SU-DHL-6 (cell line): ENCODE measurements around the gene GRM2.

Source experiments
- H2AFZ ChIP-seq: fragments of 200-600 bp; sonication (generic); 2 replicates; pipeline ENCODE4 v1.6.1; 2014; ENCODE audit warnings: low read depth, mild to moderate bottlenecking, moderate library complexity, mixed read lengths, antibody characterized with exemption, low read length; ENCODE audit not compliant: severe bottlenecking
- H3F3A ChIP-seq: fragments of 200-600 bp; shearing (Covaris generic); 2 replicates; pipeline ENCODE4 v1.6.0; 2016; ENCODE audit warnings: antibody characterized with exemption, mild to moderate bottlenecking; ENCODE audit not compliant: insufficient read depth
- H3K27ac ChIP-seq: fragments of 200-600 bp; sonication (generic); 2 replicates; pipeline ENCODE4 v1.5.1; 2016; ENCODE audit warnings: low read depth, mild to moderate bottlenecking, low read length, moderate library complexity, mixed read lengths
- H3K27me3 ChIP-seq: fragments of 200-600 bp; sonication (generic), shearing (Covaris generic); 2 replicates; pipeline ENCODE4 v1.6.0; 2014; ENCODE audit warnings: mild to moderate bottlenecking, low read length
- H3K36me3 ChIP-seq: fragments of 200-600 bp; sonication (generic); 2 replicates; pipeline ENCODE4 v1.6.1; 2014; ENCODE audit warnings: mild to moderate bottlenecking, low read length, mixed read lengths
- H3K4me2 ChIP-seq: fragments of 300-600, 200-600 bp; shearing (Covaris generic), sonication (generic); 2 replicates; pipeline ENCODE4 v1.6.0; 2014; ENCODE audit warnings: low read length, low read depth, mild to moderate bottlenecking; ENCODE audit not compliant: poor library complexity, severe bottlenecking
- H3K4me3 ChIP-seq: fragments of 200-600 bp; sonication (generic); 2 replicates; pipeline ENCODE4 v1.5.1; 2014; ENCODE audit warnings: antibody characterized with exemption, low read length, mild to moderate bottlenecking, mixed read lengths; ENCODE audit not compliant: insufficient read depth, poor library complexity, severe bottlenecking
- H3K79me2 ChIP-seq: fragments of 200-600 bp; sonication (generic); 2 replicates; pipeline ENCODE4 v1.6.1; 2014; ENCODE audit warnings: mild to moderate bottlenecking, low read length, moderate library complexity; ENCODE audit not compliant: insufficient read depth
- H3K9ac ChIP-seq: fragments of 200-600 bp; sonication (generic); 2 replicates; pipeline ENCODE4 v1.7.0; 2014; ENCODE audit warnings: mild to moderate bottlenecking, low read length
- H3K9me2 ChIP-seq: fragments of 200-600 bp; sonication (generic); replicated peaks from 2 replicates; pipeline ENCODE4 v1.6.1; 2014; ENCODE audit warnings: low read length; ENCODE audit not compliant: insufficient read depth
- H3K9me3 ChIP-seq: fragments of 200-600 bp; sonication (generic); 2 replicates; pipeline ENCODE4 v1.6.1; 2014; ENCODE audit warnings: low read length, mixed read lengths; ENCODE audit not compliant: insufficient read depth
- H4K20me1 ChIP-seq: fragments of 200-600 bp; sonication (generic); 2 replicates; pipeline ENCODE4 v1.6.1; 2014; ENCODE audit warnings: low read depth, mild to moderate bottlenecking, antibody characterized with exemption, low read length, moderate library complexity, mixed read lengths
- CTCF ChIP-seq: fragments of 200-600 bp; sonication (generic); IDR thresholded peaks from one replicate; pipeline ENCODE4 v1.5.1; 2017; ENCODE audit warnings: antibody characterized with exemption, mild to moderate bottlenecking, low read length, moderate library complexity; ENCODE audit not compliant: insufficient read depth, poor library complexity, severe bottlenecking
- EZH2phosphoT487 ChIP-seq: fragments of 200-600 bp; sonication (generic), shearing (Covaris generic); conservative IDR thresholded peaks from 2 replicates; pipeline ENCODE4 v1.6.1; 2018; ENCODE audit warnings: mild to moderate bottlenecking, antibody characterized with exemption, low read length, moderate library complexity, mixed read lengths

Gene GRM2

DNA sequence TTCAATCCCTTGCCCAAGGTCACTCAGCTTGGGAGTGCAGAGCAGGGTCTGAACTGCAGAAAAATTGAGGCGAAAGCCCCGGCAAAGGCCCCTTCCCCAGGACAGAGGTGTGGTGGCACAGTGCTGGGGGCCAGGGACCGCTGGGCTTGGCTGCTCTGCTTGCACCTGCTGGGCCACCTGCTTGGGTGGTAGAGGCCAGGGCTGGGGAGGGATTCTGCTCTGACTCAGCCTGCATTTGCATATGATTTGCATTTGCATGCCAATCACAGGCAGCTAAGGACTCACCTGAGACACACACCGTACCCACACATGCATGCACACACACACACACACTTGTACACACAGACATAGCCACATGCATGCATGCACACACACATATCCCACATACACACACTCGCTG is 9.9 kb downstream of the GRM2 start:
- TF ChIP-seq CTCF (no peak), EZH2phosphoT487 (no peak)
- H3K9me2 ChIP-seq: no peaks in the 10 kb centered on the region
- no peak overlapping the region for H3K4me2 ChIP-seq
- no peak overlapping the region for H2AFZ ChIP-seq
- H3K27ac ChIP-seq: no peak overlapping the region
- H3K9ac ChIP-seq: no peak overlapping the region
- H3K79me2 ChIP-seq: no peaks in the 10 kb centered on the region
- H3K4me3 ChIP-seq: no peak overlapping the region
- H3F3A ChIP-seq: no peaks in the 10 kb centered on the region
- no peaks in the 10 kb centered on the region for H3K36me3 ChIP-seq
- H3K9me3 ChIP-seq: no peaks in the 10 kb centered on the region
- H3K27me3 ChIP-seq: no peaks in the 10 kb centered on the region
- H4K20me1 ChIP-seq: no peaks in the 10 kb centered on the region

DNA sequence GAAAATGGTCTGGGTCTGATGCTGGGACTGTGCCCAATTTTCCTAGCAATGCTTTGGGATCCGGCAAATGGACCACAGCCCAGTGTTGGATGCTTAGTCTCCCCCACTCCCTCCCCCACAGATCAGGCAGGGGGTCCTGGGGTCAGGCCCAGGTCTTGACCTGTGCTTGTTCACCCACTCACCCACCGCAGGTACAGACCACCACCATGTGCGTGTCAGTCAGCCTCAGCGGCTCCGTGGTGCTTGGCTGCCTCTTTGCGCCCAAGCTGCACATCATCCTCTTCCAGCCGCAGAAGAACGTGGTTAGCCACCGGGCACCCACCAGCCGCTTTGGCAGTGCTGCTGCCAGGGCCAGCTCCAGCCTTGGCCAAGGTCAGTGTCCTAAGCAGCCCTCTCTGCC is 10.6 kb downstream of the GRM2 start:
- no peak for TF ChIP-seq CTCF
- no peak for TF ChIP-seq EZH2phosphoT487
- H3K79me2 ChIP-seq: no peaks in the 10 kb centered on the region

GRCh38 chr3:51717947-51718346 is 11.1 kb downstream of the GRM2 start:
- no peaks in the 10 kb centered on the region for H4K20me1 ChIP-seq
- no peak overlapping the region for H3K4me2 ChIP-seq
- no peaks in the 10 kb centered on the region for H3K79me2 ChIP-seq
- no peak overlapping the region for H2AFZ ChIP-seq
- no peaks in the 10 kb centered on the region for H3K27me3 ChIP-seq
- H3K4me3 ChIP-seq: no peak overlapping the region
- no peaks in the 10 kb centered on the region for H3K36me3 ChIP-seq
- H3F3A ChIP-seq: no peaks in the 10 kb centered on the region
- H3K9ac ChIP-seq: no peak overlapping the region
- H3K9me3 ChIP-seq: no peaks in the 10 kb centered on the region
- no peak overlapping the region for H3K27ac ChIP-seq
- no peaks in the 10 kb centered on the region for H3K9me2 ChIP-seq
- TF ChIP-seq CTCF: no peak
- no peak for TF ChIP-seq EZH2phosphoT487

More for the DNA sequence above, 10.6 kb downstream of the GRM2 start:
- H3K9me2 ChIP-seq: no peaks in the 10 kb centered on the region
- no peak overlapping the region for H3K4me3 ChIP-seq
- no peak overlapping the region for H3K27ac ChIP-seq
- H2AFZ ChIP-seq: no peak overlapping the region
- H4K20me1 ChIP-seq: no peaks in the 10 kb centered on the region
- no peak overlapping the region for H3K9ac ChIP-seq
- no peaks in the 10 kb centered on the region for H3K27me3 ChIP-seq
- H3K9me3 ChIP-seq: no peaks in the 10 kb centered on the region
- H3K36me3 ChIP-seq: no peaks in the 10 kb centered on the region
- no peaks in the 10 kb centered on the region for H3F3A ChIP-seq
- H3K4me2 ChIP-seq: no peak overlapping the region
